ENCODE measurements around the gene PER1.

GRCh38 chr17:8162997-8163977 lies 11.1 kb upstream of the PER1 start:
- TF ChIP-seq CTCF (conservative IDR thresholded peaks at IDR 0.05; ENCODE audit: low read length) (no peak), EZH2phosphoT487 (IDR thresholded peaks at IDR 0.05; ENCODE audit: borderline replicate concordance, low read depth, low read length) (no peak)
